NCI-H2107 (cell line): ENCODE results near the gene SPSB1.
"Not testable (repeated sequence)": the region's sequence is repeated elsewhere in the genome, so short reads cannot be mapped to it uniquely, and the experiment has no call there.

Experiments used
- DNase-seq: peaks from one replicate; lab custom pipeline; 2025; lab: John Stamatoyannopoulos, UW

SPSB1 gene

GRCh38 chr1:9279172-9279840, 13.4 kb upstream of the SPSB1 start:
- DNase-seq, result no peak

DNA sequence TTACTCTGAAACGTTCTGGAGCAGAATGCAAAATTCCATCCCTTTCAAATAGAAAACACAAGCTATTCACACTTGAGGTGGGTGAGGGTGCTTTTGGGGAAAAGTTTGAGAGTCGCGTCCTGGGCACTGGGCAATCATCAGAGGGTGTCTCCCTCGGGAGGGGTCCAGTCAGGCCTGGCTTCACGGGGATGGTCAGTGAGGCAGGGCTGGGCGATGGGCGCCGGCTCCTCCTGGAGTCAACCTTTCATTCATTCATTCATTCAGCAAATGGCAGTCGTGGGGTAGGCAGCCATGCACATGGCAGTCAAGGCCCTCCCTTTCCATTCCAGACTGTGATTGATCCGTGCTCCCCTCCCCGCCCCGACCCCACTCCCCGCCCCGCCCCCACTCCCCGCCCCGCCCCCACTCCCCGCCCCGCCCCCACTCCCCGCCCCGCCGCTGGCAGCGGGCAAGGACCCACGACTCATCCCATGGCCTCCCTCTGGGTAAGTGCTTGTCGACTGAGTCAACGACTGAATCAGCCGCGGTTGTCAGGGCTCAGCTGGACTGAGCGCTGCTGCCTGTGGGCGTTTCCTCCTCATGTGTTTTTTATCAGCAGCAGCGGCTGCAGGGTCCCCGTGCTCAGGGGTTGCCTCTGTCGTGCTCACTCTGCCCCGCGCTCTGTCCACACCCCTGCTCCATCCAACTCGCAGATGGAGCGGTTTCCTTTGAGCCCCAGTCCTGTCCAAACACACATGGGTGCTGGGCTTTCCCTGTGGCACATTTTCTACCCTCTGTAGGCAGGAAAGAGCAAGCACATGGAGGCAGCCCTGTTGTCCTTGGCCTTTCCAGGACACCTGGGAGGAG, 12.5 kb upstream of the SPSB1 start:
- DNase-seq, result no peak

DNA sequence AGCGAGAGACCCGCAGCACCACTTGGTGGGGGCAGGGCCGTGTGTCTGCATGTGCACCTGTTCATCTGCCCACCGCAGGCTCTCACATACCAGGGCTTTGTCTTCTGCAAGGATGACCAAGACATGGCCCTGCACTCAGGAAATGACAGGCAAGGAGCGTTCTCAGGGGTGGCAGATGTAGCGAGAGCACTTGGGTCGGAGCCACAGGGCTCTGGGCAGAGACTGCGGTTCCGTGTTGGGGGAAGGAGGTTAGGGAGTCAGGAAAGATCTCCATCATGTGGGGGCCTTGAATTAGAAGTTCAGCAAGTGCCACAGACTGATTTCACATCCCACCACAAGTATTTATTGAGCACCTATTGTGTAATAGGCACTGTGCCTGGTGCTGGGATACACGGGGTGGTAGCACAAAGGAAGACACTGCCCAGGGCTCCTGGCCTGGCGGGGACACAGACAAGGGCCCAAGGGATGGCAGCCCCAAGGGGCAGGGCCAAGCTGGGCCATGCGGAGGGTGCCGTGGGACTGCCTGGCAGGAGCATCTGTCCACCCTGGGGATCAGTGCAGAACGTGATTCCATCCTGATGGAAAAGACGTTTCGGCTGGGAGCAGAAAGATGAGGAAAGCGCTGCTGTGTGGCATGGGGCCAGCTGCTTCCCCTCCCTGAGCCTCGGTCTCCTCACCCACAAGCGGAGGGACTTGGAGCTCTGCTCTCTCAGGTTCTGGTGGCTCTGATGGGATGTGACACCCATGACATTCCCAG, 11.4 kb upstream of the SPSB1 start:
- DNase-seq, result no peak

DNA sequence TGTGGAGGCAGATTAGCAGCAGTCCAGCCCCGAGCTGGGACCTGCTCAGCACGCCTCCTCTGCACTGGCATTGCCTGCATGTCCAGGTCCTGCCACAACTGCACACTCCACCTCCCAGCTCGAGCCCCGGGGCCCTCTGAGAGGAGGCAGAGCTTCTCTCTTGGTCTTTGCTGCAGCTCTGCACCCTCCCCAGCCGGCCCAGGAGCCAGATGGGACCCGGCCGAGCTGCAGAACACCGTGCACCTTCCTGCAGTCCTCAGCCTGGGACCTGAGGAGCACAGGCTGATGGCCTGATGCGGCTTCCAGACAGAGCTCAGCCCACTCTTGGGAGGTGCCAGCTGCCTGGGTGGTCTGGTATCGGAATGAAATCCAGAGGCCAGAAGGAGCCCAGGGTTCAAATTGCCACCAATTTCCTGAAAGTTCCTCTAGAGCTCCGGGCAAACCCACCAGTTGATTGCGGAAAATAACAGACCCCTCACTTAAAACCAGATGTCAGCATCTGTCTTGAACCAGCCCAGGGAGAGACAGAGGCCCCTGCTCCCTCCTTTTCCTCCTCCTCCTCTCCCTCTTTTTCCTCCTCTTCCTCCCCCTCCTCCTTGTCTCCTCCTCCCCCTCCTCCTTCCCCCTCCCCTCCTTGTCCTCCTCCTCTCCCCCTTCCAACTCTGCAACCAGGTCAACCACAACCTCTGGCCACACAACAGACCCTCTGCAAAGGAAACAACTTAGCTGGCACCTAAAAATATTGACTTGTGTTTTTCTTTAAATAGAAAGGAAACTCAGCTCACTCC, 10.6 kb upstream of the SPSB1 start:
- DNase-seq, result no peak

GRCh38 chr1:9282696-9282955, 10.1 kb upstream of the SPSB1 start:
- no peak for DNase-seq

DNA sequence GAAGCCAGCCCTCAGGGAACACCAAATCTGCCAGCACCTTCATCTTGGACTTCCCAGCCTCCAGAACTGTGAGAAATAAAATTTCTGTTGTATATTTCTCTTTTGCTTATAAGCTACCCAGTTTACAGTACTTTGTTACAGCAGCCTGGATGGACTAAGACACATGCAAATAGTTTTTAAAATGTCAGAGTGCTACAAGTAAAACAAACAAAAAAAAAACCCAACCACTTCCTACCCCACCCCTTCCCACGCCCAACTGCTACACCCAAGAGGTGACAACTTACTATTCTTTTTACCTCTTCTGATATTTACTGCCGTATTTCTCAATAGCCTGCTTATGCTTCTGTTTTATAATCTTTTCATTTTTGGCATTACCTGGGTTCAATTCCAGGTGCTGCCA, 8.6 kb upstream of the SPSB1 start:
- DNase-seq, result no peak

GRCh38 chr1:9286556-9286955, 6.1 kb upstream of the SPSB1 start:
- DNase-seq, result no peak

DNA sequence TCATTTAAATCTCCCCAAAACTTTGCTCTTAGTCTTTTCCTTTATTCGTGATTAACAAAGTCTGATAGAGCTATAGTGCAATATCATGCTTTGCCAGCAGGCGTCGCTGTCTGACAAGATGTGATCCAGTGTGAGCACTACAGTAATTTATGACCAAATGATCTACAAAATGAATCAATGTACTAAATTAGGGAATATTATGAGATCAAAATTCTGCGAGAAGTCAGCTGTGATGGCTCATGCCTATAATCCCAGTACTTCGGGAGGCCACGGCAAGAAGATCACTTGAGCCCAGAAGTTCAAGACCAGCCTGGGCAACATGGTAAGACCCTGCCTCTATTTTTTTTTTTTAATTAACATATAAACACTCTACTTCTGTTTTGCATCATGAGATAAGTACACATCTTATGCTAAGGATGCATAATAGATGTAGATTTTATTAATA, 3.6 kb upstream of the SPSB1 start:
- no peak for DNase-seq

DNA sequence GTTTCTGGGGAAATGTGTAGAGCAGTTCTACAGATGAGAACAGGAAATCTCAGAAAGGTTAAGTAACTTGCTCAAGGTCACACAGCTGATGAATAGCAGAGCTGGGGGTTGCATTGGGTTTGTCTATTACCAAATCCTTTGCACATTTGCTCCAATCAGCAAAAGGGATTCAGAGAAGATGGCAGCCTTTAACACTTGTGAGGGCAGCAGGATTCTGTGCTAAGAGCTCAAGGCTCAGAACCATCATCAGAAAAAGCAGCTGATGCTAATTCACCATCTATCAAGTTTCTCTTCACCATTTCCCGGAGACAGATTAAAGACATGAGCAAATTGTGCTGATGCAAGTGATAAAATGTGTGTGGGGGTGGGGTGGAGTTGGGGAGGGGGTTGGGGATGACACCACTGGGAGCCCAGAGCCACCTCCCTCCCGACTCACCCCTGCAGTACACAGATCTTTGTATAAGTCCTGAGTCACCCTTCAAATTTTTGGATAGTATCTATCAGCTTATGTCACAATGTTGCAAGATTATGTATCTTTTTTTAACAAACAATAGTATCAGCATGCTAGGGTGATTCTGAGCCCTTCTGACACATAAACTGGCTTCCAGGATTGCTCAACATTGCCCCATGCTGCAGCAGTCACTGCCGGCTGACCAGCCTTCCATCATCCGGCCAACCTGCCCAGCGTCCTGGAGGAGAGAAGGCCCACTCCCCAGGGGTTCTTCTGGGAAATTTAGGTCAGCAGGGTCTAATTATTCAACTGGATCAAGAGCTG, 2.8 kb upstream of the SPSB1 start:
- DNase-seq, result no peak

GRCh38 chr1:9291914-9292360, 757 bp upstream of the SPSB1 start:
- DNase-seq, result no peak

GRCh38 chr1:9293241-9293532, 493 bp downstream of the SPSB1 start:
- no peak for DNase-seq

GRCh38 chr1:9293533-9294404, 1.1 kb downstream of the SPSB1 start:
- no peak for DNase-seq

- DNase-seq, result no peak
These were observed 1.7 kb downstream of the SPSB1 start for GRCh38 chr1:9294405-9294773.

DNA sequence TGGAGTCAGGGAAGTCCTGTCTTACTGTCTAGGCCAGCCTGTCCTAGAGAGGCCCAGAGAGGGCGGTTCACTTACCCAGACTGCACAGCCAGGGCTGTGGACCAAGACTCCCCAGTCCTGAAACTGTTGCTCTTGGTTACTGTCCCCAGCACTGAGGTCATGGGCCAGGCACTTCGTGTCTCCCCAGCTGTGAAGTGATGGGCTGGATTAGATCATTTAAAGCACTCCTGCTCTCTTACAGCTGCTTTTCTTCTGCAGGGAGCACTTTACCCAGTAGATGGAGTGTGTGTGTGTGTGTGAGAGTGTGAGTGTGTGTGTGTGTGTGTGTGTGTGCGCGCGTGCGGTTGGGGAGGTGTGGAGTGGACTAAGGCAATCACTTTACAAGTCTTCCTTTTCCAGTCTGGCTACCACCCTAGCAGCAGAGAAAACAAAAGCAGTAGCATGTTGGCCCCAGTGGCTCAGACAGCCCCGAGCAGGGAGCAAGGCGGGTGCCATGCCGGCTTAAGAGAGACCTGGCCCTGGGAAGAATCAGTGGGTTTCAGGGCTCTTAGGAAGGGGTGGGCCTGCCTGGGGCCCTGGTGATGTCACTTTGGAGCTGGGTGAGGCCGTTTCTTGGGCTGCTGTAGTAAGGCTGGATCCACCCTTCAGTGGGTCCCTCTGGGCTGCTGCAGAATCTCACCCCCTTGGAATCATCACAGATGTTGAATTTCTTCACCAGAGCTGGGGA, 2.4 kb downstream of the SPSB1 start:
- DNase-seq, result no peak

GRCh38 chr1:9295884-9296283, 3.2 kb downstream of the SPSB1 start:
- no peak for DNase-seq

DNA sequence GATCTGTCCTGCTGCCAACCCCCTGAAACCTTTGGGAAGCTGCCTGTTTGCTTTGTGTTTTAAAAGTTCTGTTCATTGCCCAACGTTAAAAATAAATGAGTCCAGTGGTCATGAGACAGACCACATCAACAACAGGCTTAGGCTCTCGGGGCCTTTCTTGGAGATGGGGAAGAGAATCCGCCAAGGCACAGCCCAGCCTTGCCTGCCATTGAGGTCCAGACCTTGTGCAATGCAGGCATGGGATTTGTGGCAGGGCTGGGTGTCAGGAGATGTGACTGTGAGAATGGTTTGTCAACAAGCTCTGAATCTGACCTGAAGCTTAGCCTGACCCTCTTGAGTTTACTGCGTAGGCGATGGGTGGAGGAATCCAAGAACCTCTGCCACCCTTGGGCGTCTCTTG, 4.2 kb downstream of the SPSB1 start:
- no peak for DNase-seq

DNA sequence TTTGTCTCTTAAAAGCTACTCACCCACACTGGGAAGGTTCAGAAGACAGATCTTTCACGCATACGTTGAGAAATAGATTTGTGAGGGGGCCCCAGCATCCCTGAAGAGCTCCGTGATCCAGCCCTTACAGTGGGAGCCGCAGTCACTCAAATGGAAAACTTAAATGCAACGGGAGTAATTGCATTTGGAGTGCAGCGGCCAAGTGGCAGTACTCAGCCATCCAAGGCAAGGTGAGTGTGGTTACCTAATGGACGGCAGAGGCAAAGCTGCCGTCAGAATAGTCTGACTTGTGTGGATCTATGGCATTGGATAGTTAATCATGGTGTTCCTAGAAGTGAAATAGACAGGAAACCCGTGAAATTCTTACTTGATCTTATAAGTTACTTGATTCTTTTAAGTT, 5.1 kb downstream of the SPSB1 start:
- DNase-seq, result no peak

GRCh38 chr1:9298282-9298681, 5.6 kb downstream of the SPSB1 start:
- no peak for DNase-seq

DNA sequence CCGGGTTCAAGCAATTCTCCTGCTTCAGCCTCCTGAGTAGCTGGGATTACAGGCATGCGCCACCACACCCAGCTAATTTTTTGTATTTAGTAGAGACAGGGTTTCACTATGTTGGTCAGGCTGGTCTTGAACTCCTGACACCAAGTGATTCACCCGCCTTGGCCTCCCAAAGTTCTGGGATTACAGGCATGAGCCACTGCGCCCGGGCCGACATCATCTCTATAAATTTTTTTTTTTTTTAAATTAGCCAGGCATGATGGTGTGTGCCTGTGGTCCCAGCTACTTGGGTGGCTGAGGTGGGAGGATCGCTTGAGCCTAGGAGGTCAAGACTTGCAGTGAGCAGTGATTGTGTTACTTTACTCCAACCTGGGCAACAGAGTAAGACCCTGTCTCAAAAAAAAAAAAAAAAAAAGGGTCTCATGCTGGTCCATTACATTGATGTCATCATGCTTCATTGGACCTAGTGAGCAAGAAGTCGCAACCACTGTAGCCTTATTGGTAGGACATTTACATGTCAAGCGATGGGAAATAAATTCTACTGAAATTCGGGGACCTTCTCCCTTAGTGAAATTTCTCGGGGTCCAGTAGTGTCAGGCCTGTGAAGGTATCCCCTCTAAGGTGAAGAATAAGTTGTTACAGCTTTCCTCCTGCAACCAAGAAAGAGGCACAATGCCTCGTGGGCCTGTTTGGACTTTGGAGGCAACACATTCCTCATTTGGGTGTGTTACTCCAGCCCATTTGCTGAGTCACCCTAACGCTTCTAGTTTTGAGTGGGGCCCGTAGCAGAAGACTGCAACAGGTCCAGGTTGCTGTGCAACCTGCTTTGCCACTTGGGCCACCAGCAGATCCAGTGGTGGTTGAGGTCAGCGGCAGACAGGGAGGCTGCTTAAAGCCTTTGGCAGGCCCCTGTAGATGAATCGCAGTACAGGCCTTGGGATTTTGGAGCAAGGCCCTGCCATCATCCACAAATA, 7.2 kb downstream of the SPSB1 start:
- not testable (repeated sequence) for DNase-seq
